ENCODE measurements around the gene CFAP99.
"Not testable (repeated sequence)": the region's sequence is repeated elsewhere in the genome, so short reads cannot be mapped to it uniquely, and the experiment has no call there.

The CFAP99 gene

GRCh38 chr4:2461246-2461960 is 42.6 kb downstream of the CFAP99 start:
- Mint-ChIP-seq H3K4me3 (peak overlapping the region; percentile 77), H3K27me3 (ENCODE audit: low read depth) (peaks cover 19% of the 10 kb centered on the region), H3K27ac (no peak overlapping the region), H3K4me1 (ENCODE audit: low read depth) (peaks cover 10% of the 10 kb centered on the region), H3K9me3 (no peaks in the 10 kb centered on the region), H3K36me3 (ENCODE audit: low read depth) (no peaks in the 10 kb centered on the region)
- no peak for DNase-seq (ENCODE audit: low spot score)

GRCh38 chr4:2462218-2462991 is 43.6 kb downstream of the CFAP99 start:
- peaks cover 13% of the 10 kb centered on the region for H3K4me1 Mint-ChIP-seq (ENCODE audit: low read depth)

GRCh38 chr4:2462992-2463762 is 44.4 kb downstream of the CFAP99 start:
- Mint-ChIP-seq H3K27ac (no peak overlapping the region), H3K36me3 (ENCODE audit: low read depth) (peaks cover 3% of the 10 kb centered on the region), H3K27me3 (ENCODE audit: low read depth) (peaks cover 19% of the 10 kb centered on the region), H3K4me3 (peak overlapping the region; percentile 69), H3K4me1 (ENCODE audit: low read depth) (peaks cover 15% of the 10 kb centered on the region), H3K9me3 (no peaks in the 10 kb centered on the region)
- DNase-seq (ENCODE audit: low spot score) = no peak

More at GRCh38 chr4:2462218-2462991, 43.6 kb downstream of the CFAP99 start:
- Mint-ChIP-seq H3K36me3 (ENCODE audit: low read depth) (no peaks in the 10 kb centered on the region), H3K27ac (no peak overlapping the region), H3K27me3 (ENCODE audit: low read depth) (peaks cover 19% of the 10 kb centered on the region), H3K4me3 (peak overlapping the region; percentile 77), H3K9me3 (no peaks in the 10 kb centered on the region)
- DNase-seq (ENCODE audit: low spot score) = peak; percentile 70

- Mint-ChIP-seq H3K4me3 (no peak overlapping the region), H3K4me1 (ENCODE audit: low read depth) (peaks cover 18% of the 10 kb centered on the region), H3K27me3 (ENCODE audit: low read depth) (peaks cover 15% of the 10 kb centered on the region), H3K36me3 (ENCODE audit: low read depth) (peaks cover 8% of the 10 kb centered on the region), H3K27ac (no peak overlapping the region), H3K9me3 (no peaks in the 10 kb centered on the region)
- DNase-seq (ENCODE audit: low spot score) = no peak
These were observed 46.3 kb downstream of the CFAP99 start for GRCh38 chr4:2465032-2465431.

- H3K4me1 Mint-ChIP-seq (ENCODE audit: low read depth) = peaks cover 23% of the 10 kb centered on the region
- H3K27ac Mint-ChIP-seq; DNase-seq (ENCODE audit: low spot score); H3K9me3 Mint-ChIP-seq; H3K4me3 Mint-ChIP-seq: not testable (repeated sequence)
- peaks cover 13% of the 10 kb centered on the region for H3K36me3 Mint-ChIP-seq (ENCODE audit: low read depth)
- H3K27me3 Mint-ChIP-seq (ENCODE audit: low read depth) = peaks cover 15% of the 10 kb centered on the region
These were observed 46.8 kb downstream of the CFAP99 start for GRCh38 chr4:2465544-2465943.

- peak; percentile 97 for DNase-seq (ENCODE audit: low spot score)
- H3K4me1 Mint-ChIP-seq (ENCODE audit: low read depth) = peaks cover 29% of the 10 kb centered on the region
- peak within 1 kb of the TSS; percentile 97 for H3K27ac Mint-ChIP-seq
These were observed 49.9 kb downstream of the CFAP99 start, which contains the start of gene RNF4 for GRCh38 chr4:2468456-2469191. Gene RNF4 (plus strand): TSS chr4:2469106. CDS start chr4:2490494, 21,388 bp downstream.

GRCh38 chr4:2469192-2469984 is 50.6 kb downstream of the CFAP99 start:
- Mint-ChIP-seq H3K27me3 (ENCODE audit: low read depth) (no peaks in the 10 kb centered on the region), H3K36me3 (ENCODE audit: low read depth) (peaks cover 38% of the 10 kb centered on the region), H3K4me3 (peak overlapping the region; percentile 98), H3K9me3 (no peaks in the 10 kb centered on the region), H3K27ac (peak overlapping the region; percentile 97), H3K4me1 (ENCODE audit: low read depth) (peaks cover 29% of the 10 kb centered on the region)
- DNase-seq (ENCODE audit: low spot score) = peak; percentile 77

More at GRCh38 chr4:2468456-2469191, 49.9 kb downstream of the CFAP99 start, which contains the start of gene RNF4:
- H3K4me3 Mint-ChIP-seq = peak within 1 kb of the TSS; percentile 98
- H3K9me3 Mint-ChIP-seq = no peaks in the 10 kb centered on the region
- H3K36me3 Mint-ChIP-seq (ENCODE audit: low read depth) = peaks cover 38% of the 10 kb centered on the region
- H3K27me3 Mint-ChIP-seq (ENCODE audit: low read depth) = peaks cover 2% of the 10 kb centered on the region

- peak overlapping the region; percentile 97 for H3K27ac Mint-ChIP-seq
- H3K36me3 Mint-ChIP-seq (ENCODE audit: low read depth) = peaks cover 42% of the 10 kb centered on the region
- no peaks in the 10 kb centered on the region for H3K27me3 Mint-ChIP-seq (ENCODE audit: low read depth)
- no peaks in the 10 kb centered on the region for H3K9me3 Mint-ChIP-seq
- H3K4me1 Mint-ChIP-seq (ENCODE audit: low read depth) = peaks cover 32% of the 10 kb centered on the region
- no peak for DNase-seq (ENCODE audit: low spot score)
- peak overlapping the region; percentile 98 for H3K4me3 Mint-ChIP-seq
These were observed 52.0 kb downstream of the CFAP99 start for GRCh38 chr4:2470791-2471190.

- Mint-ChIP-seq H3K36me3 (ENCODE audit: low read depth) (peaks cover 49% of the 10 kb centered on the region), H3K4me1 (ENCODE audit: low read depth) (peaks cover 35% of the 10 kb centered on the region), H3K4me3 (no peak overlapping the region), H3K27me3 (ENCODE audit: low read depth) (no peaks in the 10 kb centered on the region), H3K27ac (no peak overlapping the region), H3K9me3 (no peaks in the 10 kb centered on the region)
- DNase-seq (ENCODE audit: low spot score) = no peak
These were observed 53.4 kb downstream of the CFAP99 start for GRCh38 chr4:2472187-2472586.

- Mint-ChIP-seq H3K36me3 (ENCODE audit: low read depth) (peaks cover 34% of the 10 kb centered on the region), H3K9me3 (no peaks in the 10 kb centered on the region), H3K4me1 (ENCODE audit: low read depth) (peaks cover 57% of the 10 kb centered on the region), H3K4me3 (no peak overlapping the region), H3K27ac (no peak overlapping the region), H3K27me3 (ENCODE audit: low read depth) (no peaks in the 10 kb centered on the region)
- DNase-seq (ENCODE audit: low spot score) = no peak
These were observed 59.5 kb downstream of the CFAP99 start for GRCh38 chr4:2478229-2478628.

GRCh38 chr4:2480649-2481048 is 61.9 kb downstream of the CFAP99 start:
- H3K27me3 Mint-ChIP-seq (ENCODE audit: low read depth) = no peaks in the 10 kb centered on the region
- DNase-seq (ENCODE audit: low spot score) = no peak
- peaks cover 74% of the 10 kb centered on the region for H3K4me1 Mint-ChIP-seq (ENCODE audit: low read depth)
- peaks cover 29% of the 10 kb centered on the region for H3K36me3 Mint-ChIP-seq (ENCODE audit: low read depth)
- H3K27ac Mint-ChIP-seq = peak overlapping the region; percentile 67
- no peaks in the 10 kb centered on the region for H3K9me3 Mint-ChIP-seq
- H3K4me3 Mint-ChIP-seq = no peak overlapping the region

- H3K27me3 Mint-ChIP-seq (ENCODE audit: low read depth) = no peaks in the 10 kb centered on the region
- DNase-seq (ENCODE audit: low spot score) = no peak
- peaks cover 20% of the 10 kb centered on the region for H3K36me3 Mint-ChIP-seq (ENCODE audit: low read depth)
- no peaks in the 10 kb centered on the region for H3K9me3 Mint-ChIP-seq
- peaks cover 78% of the 10 kb centered on the region for H3K4me1 Mint-ChIP-seq (ENCODE audit: low read depth)
- H3K4me3 Mint-ChIP-seq = peak overlapping the region; percentile 73
- H3K27ac Mint-ChIP-seq = peak overlapping the region; percentile 89
These were observed 63.4 kb downstream of the CFAP99 start for GRCh38 chr4:2482192-2482591.
